ENCODE measurements around the gene CLIC4. TPM values are rescaled to one million over a fixed set of nuclear protein-coding genes. Genes with fewer than 3 reads are reported as not detected.

Gene CLIC4
- total and polyA plus RNA-seq, 8 donors: 53.5 to 372 (median 110) TPM

DNA sequence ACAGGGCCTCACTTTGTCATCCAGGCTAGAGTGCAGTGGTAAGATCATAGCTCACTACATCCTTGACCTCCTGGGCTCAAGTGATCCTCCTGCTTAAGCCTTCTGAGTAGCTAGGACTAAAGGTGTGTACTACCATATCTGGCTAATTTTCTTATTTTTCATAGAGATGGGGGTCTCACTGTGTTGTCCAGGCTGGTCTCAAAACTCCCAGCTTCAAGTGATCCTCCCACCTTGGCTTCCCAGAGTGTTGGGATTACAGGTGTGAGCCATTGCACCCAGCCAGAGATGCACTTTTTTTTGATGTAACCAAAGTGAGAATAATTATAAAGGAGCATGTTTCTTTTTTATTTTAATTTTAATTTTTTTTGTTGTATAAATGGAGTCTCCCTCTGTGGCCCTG is 28.4 kb downstream of the CLIC4 start:
- no peak overlapping the region for H3K4me3 ChIP-seq
- no peaks in the 10 kb centered on the region for H3K27me3 ChIP-seq
- H3K36me3 ChIP-seq: peaks cover 0 to 4% (median 0%) of the 10 kb centered on the region in 4 donors
- no peak for TF ChIP-seq EP300 (IDR thresholded peaks at IDR 0.05)
- no peak for TF ChIP-seq POLR2A (IDR thresholded peaks at IDR 0.05)
- no peak for TF ChIP-seq CTCF (IDR thresholded peaks at IDR 0.05)
- TF ChIP-seq POLR2AphosphoS5 (IDR thresholded peaks at IDR 0.05): no peak
- no peak for DNase-seq
- peak overlapping the region in 2 of 5 donors; percentile 84 to 89 for H3K27ac ChIP-seq
- H3K9me3 ChIP-seq: no peaks in the 10 kb centered on the region
- intact Hi-C loops (cut with DNase I; ENCODE audit: low total_unique reads): no loop called here
- H3K4me1 ChIP-seq: peaks cover 0 to 76% (median 35%) of the 10 kb centered on the region in 4 donors

DNA sequence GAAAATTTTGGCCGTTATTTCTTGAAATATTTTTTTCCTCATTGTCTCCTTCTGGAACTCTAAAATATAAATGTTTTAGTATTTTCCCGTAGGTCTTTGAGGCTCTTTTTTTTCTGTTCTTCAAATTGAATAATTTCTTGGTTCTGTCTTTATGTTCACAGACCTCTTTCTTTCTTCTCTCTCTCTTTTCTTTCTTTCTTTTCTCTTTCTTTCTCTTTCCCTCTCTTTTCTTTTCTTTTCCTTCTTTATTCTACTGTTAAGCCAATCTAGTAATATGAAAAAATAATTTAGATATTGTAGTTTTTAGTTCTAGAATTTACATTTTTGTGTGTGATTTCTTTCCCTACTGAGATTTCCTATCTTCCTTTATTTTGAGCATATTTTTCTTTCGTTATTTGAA is 30.1 kb downstream of the CLIC4 start:
- H3K4me1 ChIP-seq: peaks cover 0 to 69% (median 32%) of the 10 kb centered on the region in 4 donors

GRCh38 chr1:24775916-24776315 is 30.7 kb downstream of the CLIC4 start:
- intact Hi-C loops (cut with DNase I; ENCODE audit: low total_unique reads): no loop called here
- no peak for TF ChIP-seq POLR2A (IDR thresholded peaks at IDR 0.05)
- TF ChIP-seq CTCF (IDR thresholded peaks at IDR 0.05): no peak
- no peak for TF ChIP-seq EP300 (IDR thresholded peaks at IDR 0.05)
- TF ChIP-seq POLR2AphosphoS5 (IDR thresholded peaks at IDR 0.05): no peak
- peaks cover 0 to 64% (median 30%) of the 10 kb centered on the region in 4 donors for H3K4me1 ChIP-seq
- no peaks in the 10 kb centered on the region for H3K9me3 ChIP-seq
- peaks cover 0 to 4% (median 0%) of the 10 kb centered on the region in 4 donors for H3K36me3 ChIP-seq
- H3K4me3 ChIP-seq: no peak overlapping the region
- H3K27ac ChIP-seq: peak overlapping the region in 1 of 5 donors; percentile 15
- WGBS, 5 donors: 87 to 95% (median 94%) methylated on average over 3 of the region's 3 CpGs
- no peaks in the 10 kb centered on the region for H3K27me3 ChIP-seq
- no peak for DNase-seq

More for the DNA sequence above, 30.1 kb downstream of the CLIC4 start:
- DNase-seq: no peak
- Histone ChIP-seq H3K27me3 (no peaks in the 10 kb centered on the region), H3K36me3 (peaks cover 0 to 4% (median 0%) of the 10 kb centered on the region in 4 donors), H3K9me3 (no peaks in the 10 kb centered on the region), H3K27ac (peak overlapping the region in 1 of 5 donors; percentile 15), H3K4me3 (no peak overlapping the region)
- TF ChIP-seq EP300 (IDR thresholded peaks at IDR 0.05) (no peak), POLR2A (IDR thresholded peaks at IDR 0.05) (no peak), POLR2AphosphoS5 (IDR thresholded peaks at IDR 0.05) (no peak), CTCF (IDR thresholded peaks at IDR 0.05) (no peak)
- 88 to 96% (median 92%) methylated on average over 3 of the region's 3 CpGs for WGBS, 5 donors
- intact Hi-C loops (cut with DNase I; ENCODE audit: low total_unique reads): no loop called here

DNA sequence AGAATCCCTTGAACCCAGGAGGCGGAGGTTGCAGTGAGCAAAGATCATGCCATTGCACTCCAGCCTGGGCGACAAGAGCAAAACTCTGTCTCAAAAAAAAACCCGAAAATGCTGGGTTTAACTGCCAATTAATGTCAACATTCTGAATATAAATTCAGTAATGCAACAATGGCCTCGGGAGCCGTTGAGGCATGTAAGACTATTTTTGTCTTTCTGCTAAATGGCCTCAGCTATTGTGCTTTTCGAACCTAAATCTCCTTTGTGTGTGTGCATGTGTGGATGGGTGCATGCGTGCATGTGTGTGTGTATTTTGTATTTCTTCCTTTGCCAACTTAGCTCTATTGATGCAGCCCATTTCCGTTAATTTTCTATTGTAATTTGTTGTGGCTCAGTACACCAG is 31.6 kb downstream of the CLIC4 start:
- Histone ChIP-seq H3K36me3 (peaks cover 0 to 4% (median 0%) of the 10 kb centered on the region in 4 donors), H3K9me3 (no peaks in the 10 kb centered on the region), H3K4me1 (peaks cover 0 to 55% (median 28%) of the 10 kb centered on the region in 4 donors), H3K27me3 (no peaks in the 10 kb centered on the region), H3K27ac (peak overlapping the region in 2 of 5 donors; percentile 9 to 46), H3K4me3 (no peak overlapping the region)
- intact Hi-C loops (cut with DNase I; ENCODE audit: low total_unique reads): no loop called here
- no peak for DNase-seq
- TF ChIP-seq POLR2A (IDR thresholded peaks at IDR 0.05) (no peak), CTCF (IDR thresholded peaks at IDR 0.05) (no peak), POLR2AphosphoS5 (IDR thresholded peaks at IDR 0.05) (no peak), EP300 (IDR thresholded peaks at IDR 0.05) (no peak)
- WGBS, 5 donors: 83 to 89% (median 88%) methylated on average over 8 of the region's 8 CpGs
